ENCODE measurements around the gene TTLL11.

- TF ChIP-seq JUND (IDR thresholded peaks at IDR 0.05), result no peak
- TF ChIP-seq, protein P1, sequence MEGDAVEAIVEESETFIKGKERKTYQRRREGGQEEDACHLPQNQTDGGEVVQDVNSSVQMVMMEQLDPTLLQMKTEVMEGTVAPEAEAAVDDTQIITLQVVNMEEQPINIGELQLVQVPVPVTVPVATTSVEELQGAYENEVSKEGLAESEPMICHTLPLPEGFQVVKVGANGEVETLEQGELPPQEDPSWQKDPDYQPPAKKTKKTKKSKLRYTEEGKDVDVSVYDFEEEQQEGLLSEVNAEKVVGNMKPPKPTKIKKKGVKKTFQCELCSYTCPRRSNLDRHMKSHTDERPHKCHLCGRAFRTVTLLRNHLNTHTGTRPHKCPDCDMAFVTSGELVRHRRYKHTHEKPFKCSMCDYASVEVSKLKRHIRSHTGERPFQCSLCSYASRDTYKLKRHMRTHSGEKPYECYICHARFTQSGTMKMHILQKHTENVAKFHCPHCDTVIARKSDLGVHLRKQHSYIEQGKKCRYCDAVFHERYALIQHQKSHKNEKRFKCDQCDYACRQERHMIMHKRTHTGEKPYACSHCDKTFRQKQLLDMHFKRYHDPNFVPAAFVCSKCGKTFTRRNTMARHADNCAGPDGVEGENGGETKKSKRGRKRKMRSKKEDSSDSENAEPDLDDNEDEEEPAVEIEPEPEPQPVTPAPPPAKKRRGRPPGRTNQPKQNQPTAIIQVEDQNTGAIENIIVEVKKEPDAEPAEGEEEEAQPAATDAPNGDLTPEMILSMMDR (IDR thresholded peaks at IDR 0.05; ENCODE audit: low read depth, low read length, missing input control), result no peak
Observed at GRCh38 chr9:121860744-121861143, 232.4 kb downstream of the TTLL11 start.
